HG03139 (cell line): ENCODE measurements around the gene IL17RC.

ENCODE experiments used
- ATAC-seq: cut with Tn5 transposase; IDR thresholded peaks from one replicate; pipeline ENCODE4 v1.9.1; 2021; ENCODE audit not compliant: unreplicated experiment

Gene IL17RC

GRCh38 chr3:9942934-9943690 is 26.2 kb downstream of the IL17RC start:
- ATAC-seq, result no peak

GRCh38 chr3:9944271-9944670 is 27.4 kb downstream of the IL17RC start:
- ATAC-seq, result no peak

GRCh38 chr3:9945358-9945757 is 28.5 kb downstream of the IL17RC start:
- no peak for ATAC-seq

- ATAC-seq, result no peak
Observed at GRCh38 chr3:9946112-9947024, 29.5 kb downstream of the IL17RC start.

- ATAC-seq, result no peak
Observed at GRCh38 chr3:9947025-9947995, 30.4 kb downstream of the IL17RC start.

GRCh38 chr3:9948586-9948985 is 31.7 kb downstream of the IL17RC start:
- ATAC-seq, result no peak

- no peak for ATAC-seq
Observed at GRCh38 chr3:9949115-9949514, 32.2 kb downstream of the IL17RC start.

- no peak for ATAC-seq
Observed at GRCh38 chr3:9949626-9950025, 32.7 kb downstream of the IL17RC start.

- no peak for ATAC-seq
Observed at GRCh38 chr3:9951126-9951525, 34.2 kb downstream of the IL17RC start.

GRCh38 chr3:9951598-9951961 is 34.7 kb downstream of the IL17RC start:
- no peak for ATAC-seq

- peak; percentile 56 for ATAC-seq
Observed at GRCh38 chr3:9951962-9952805, 35.3 kb downstream of the IL17RC start, which contains the start of gene PRRT3. TSS of gene PRRT3 (minus strand) at chr3:9952408. CDS start at chr3:9950115, 2,293 bp downstream.

- no peak for ATAC-seq
Observed at GRCh38 chr3:9955067-9955502, 38.2 kb downstream of the IL17RC start.

- ATAC-seq, result no peak
Observed at GRCh38 chr3:9955611-9956352, 38.9 kb downstream of the IL17RC start.

GRCh38 chr3:9957214-9957613 is 40.3 kb downstream of the IL17RC start:
- no peak for ATAC-seq

- ATAC-seq, result no peak
Observed at GRCh38 chr3:9965200-9965875, 48.4 kb downstream of the IL17RC start.

- ATAC-seq, result no peak
Observed at GRCh38 chr3:9966841-9967240, 49.9 kb downstream of the IL17RC start.

- no peak for ATAC-seq
Observed at GRCh38 chr3:9969632-9970019, 52.7 kb downstream of the IL17RC start.

GRCh38 chr3:9970020-9970652 is 53.2 kb downstream of the IL17RC start:
- ATAC-seq, result no peak
